ENCODE measurements around the gene ATP10A. TPM values are rescaled to one million over a fixed set of nuclear protein-coding genes. Genes with fewer than 3 reads are reported as not detected.

ATP10A gene
- total RNA-seq, 1 experiment from 2014 or later, result 0.02 TPM

DNA sequence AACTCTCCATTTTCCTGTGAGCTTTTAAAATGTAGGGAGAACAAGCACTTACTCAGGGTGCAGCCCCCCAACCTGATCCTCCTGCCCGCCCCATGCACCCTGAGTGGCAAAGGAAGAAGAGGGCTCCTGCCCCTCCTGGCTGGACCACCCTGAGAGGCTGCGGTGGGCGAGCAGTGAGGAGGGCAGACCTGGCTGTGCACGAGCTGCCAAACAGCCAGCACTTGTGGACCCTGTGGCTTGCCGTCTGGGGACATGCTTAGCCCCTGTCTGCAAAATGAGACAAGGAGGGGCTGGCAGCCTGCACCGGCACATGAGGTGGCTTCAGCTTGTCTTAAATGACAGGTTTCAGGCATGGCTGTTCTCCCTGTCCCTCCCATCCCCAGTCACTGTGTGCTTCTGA is 18.6 kb downstream of the ATP10A start:
- no peak overlapping the region for H2AFZ ChIP-seq (ENCODE audit: low read depth, low read length, poor library complexity, severe bottlenecking)
- TF ChIP-seq, protein P1, sequence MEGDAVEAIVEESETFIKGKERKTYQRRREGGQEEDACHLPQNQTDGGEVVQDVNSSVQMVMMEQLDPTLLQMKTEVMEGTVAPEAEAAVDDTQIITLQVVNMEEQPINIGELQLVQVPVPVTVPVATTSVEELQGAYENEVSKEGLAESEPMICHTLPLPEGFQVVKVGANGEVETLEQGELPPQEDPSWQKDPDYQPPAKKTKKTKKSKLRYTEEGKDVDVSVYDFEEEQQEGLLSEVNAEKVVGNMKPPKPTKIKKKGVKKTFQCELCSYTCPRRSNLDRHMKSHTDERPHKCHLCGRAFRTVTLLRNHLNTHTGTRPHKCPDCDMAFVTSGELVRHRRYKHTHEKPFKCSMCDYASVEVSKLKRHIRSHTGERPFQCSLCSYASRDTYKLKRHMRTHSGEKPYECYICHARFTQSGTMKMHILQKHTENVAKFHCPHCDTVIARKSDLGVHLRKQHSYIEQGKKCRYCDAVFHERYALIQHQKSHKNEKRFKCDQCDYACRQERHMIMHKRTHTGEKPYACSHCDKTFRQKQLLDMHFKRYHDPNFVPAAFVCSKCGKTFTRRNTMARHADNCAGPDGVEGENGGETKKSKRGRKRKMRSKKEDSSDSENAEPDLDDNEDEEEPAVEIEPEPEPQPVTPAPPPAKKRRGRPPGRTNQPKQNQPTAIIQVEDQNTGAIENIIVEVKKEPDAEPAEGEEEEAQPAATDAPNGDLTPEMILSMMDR (IDR thresholded peaks at IDR 0.05 in 2 of 3, conservative IDR thresholded peaks at IDR 0.05 in 1 of 3; ENCODE audit: borderline replicate concordance in 1 of 3, insufficient read depth in 1 of 3, low read depth in 2 of 3, low read length in 2 of 3), result no peak
- TF ChIP-seq FOSL1 (IDR thresholded peaks at IDR 0.05; ENCODE audit: low read depth) (no peak), POLR2A (IDR thresholded peaks at IDR 0.05; ENCODE audit: borderline replicate concordance, extremely low read depth, insufficient read depth, insufficient read length) (no peak), YY1 (IDR thresholded peaks at IDR 0.05; ENCODE audit: extremely low read depth, insufficient replicate concordance, low read depth, low read length) (no peak), JUND (IDR thresholded peaks at IDR 0.05) (no peak), EGR1 (IDR thresholded peaks at IDR 0.05; ENCODE audit: low read depth) (no peak), EZH2phosphoT487 (IDR thresholded peaks at IDR 0.05; ENCODE audit: borderline replicate concordance) (no peak), ZFX (IDR thresholded peaks at IDR 0.05) (no peak), TCF7L2 (IDR thresholded peaks at IDR 0.05; ENCODE audit: borderline replicate concordance, extremely low read depth, insufficient read depth, insufficient read length) (no peak), EZH2 (IDR thresholded peaks at IDR 0.05) (no peak)
- TF ChIP-seq, protein P2, sequence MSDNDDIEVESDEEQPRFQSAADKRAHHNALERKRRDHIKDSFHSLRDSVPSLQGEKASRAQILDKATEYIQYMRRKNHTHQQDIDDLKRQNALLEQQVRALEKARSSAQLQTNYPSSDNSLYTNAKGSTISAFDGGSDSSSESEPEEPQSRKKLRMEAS (IDR thresholded peaks at IDR 0.05), result no peak
- TF ChIP-seq, protein P3, sequence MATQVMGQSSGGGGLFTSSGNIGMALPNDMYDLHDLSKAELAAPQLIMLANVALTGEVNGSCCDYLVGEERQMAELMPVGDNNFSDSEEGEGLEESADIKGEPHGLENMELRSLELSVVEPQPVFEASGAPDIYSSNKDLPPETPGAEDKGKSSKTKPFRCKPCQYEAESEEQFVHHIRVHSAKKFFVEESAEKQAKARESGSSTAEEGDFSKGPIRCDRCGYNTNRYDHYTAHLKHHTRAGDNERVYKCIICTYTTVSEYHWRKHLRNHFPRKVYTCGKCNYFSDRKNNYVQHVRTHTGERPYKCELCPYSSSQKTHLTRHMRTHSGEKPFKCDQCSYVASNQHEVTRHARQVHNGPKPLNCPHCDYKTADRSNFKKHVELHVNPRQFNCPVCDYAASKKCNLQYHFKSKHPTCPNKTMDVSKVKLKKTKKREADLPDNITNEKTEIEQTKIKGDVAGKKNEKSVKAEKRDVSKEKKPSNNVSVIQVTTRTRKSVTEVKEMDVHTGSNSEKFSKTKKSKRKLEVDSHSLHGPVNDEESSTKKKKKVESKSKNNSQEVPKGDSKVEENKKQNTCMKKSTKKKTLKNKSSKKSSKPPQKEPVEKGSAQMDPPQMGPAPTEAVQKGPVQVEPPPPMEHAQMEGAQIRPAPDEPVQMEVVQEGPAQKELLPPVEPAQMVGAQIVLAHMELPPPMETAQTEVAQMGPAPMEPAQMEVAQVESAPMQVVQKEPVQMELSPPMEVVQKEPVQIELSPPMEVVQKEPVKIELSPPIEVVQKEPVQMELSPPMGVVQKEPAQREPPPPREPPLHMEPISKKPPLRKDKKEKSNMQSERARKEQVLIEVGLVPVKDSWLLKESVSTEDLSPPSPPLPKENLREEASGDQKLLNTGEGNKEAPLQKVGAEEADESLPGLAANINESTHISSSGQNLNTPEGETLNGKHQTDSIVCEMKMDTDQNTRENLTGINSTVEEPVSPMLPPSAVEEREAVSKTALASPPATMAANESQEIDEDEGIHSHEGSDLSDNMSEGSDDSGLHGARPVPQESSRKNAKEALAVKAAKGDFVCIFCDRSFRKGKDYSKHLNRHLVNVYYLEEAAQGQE (IDR thresholded peaks at IDR 0.05; ENCODE audit: low read depth), result no peak
- H3K9me2 ChIP-seq (ENCODE audit: insufficient read depth), result no peaks in the 10 kb centered on the region
- no peaks in the 10 kb centered on the region for H4K20me1 ChIP-seq (ENCODE audit: insufficient read depth)
- H3K79me2 ChIP-seq (ENCODE audit: insufficient read depth, low read length), result no peaks in the 10 kb centered on the region
- ChIA-PET POLR2A (no interaction called here), RAD21 (ENCODE audit: low non-redundant PET in 1 of 2, low total read pairs in 2 of 2, uncharacterized antibody in 2 of 2, unreplicated experiment in 2 of 2) (no interaction called here), CTCF (no interaction called here)
- intact Hi-C loops (cut with micrococcal nuclease), result no loop called here
- H3K4me1 ChIP-seq (ENCODE audit: control insufficient read depth in 1 of 2, insufficient read depth in 2 of 2, low read length in 2 of 2), result no peaks in the 10 kb centered on the region
- no peaks in the 10 kb centered on the region for H3K27me3 ChIP-seq (ENCODE audit: insufficient read depth, low read length)
- peaks cover 11 to 47% of the 10 kb centered on the region in 2 experiments; a peak in 2 of 4 replicates for H3K9me3 ChIP-seq (ENCODE audit: control insufficient read depth in 1 of 2, insufficient read depth in 1 of 2, low read depth in 1 of 2, low read length in 2 of 2)
- no peaks in the 10 kb centered on the region for H3K36me3 ChIP-seq (ENCODE audit: control insufficient read depth in 1 of 2, insufficient read depth in 2 of 2, low read length in 2 of 2)
- H3K4me3 ChIP-seq (replicated peaks in 1 of 2; ENCODE audit: low read depth in 1 of 2, low read length in 2 of 2), result no peak overlapping the region
- ATAC-seq (no peak), DNase-seq (ENCODE audit: low read depth, low spot score) (no peak)
- BruUV-seq (replicated peaks), result no TSS peak
- H3K4me2 ChIP-seq (ENCODE audit: low read length), result no peak overlapping the region
- H3K27ac ChIP-seq (ENCODE audit: low read depth, low read length), result no peak overlapping the region
- no peak overlapping the region for H3K9ac ChIP-seq (ENCODE audit: low read length)
